GM19395 (cell line): ENCODE data around the gene SEMA3A.
A peak's percentile ranks its signal among the peaks of the same experiment; 100 is the strongest.

ENCODE experiments used
- ATAC-seq: cut with Tn5 transposase; IDR thresholded peaks from one replicate; pipeline ENCODE4 v1.9.1; 2021; ENCODE audit warnings: mild to moderate bottlenecking, moderate library complexity; ENCODE audit not compliant: unreplicated experiment

Gene SEMA3A

GRCh38 chr7:84022684-84023308 is 171.8 kb downstream of the SEMA3A start:
- ATAC-seq, result no peak

DNA sequence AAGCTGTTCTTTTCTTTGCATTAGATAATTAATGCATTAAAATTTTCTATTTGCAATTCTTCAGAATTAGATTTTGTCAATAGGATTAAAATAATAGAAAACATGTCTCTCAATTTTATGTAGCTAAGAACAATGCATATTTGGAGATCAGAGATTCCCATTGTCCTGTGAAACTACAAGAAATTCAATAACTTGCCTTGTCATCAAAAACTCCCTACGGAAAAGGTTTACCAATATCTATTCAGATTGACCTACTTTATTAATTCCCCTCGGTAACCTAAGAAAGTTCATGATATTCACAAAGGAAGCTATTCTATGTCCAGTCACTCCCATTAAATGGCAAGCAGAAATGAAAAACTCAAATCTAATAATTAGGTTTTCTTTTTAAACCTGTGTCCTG is 172.6 kb downstream of the SEMA3A start:
- no peak for ATAC-seq

DNA sequence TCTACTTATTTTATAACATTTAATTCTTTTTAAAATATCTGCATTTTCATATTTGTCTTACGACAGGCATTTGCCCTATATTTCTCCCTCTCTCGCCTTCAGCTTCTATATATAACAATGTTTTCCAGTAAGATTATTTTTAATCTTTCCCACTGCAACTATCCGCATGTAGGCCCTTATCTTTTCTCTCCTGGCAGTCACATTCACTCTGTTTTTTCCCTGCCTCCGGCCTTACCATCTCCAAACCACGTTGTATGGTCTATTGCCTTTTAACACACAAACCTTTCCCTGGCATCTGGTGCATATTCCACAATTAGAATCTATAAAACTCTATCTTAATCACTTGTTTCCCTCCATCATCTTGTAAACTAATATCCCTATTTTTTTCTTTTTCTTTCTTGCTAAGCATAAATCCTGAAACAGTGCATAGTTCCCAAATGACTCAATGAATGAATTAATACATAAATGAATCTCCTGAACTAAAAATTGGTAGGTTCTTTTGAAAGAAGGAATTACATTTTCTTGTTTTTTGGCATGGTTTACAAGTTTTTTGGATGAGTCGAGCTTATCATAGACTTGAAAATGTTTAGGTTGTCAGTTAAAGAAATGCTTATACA is 173.2 kb downstream of the SEMA3A start:
- ATAC-seq, result no peak

- no peak for ATAC-seq
Measured at GRCh38 chr7:84017651-84018050, 176.9 kb downstream of the SEMA3A start.

- no peak for ATAC-seq
Measured at GRCh38 chr7:84013616-84014240, 180.9 kb downstream of the SEMA3A start.

DNA sequence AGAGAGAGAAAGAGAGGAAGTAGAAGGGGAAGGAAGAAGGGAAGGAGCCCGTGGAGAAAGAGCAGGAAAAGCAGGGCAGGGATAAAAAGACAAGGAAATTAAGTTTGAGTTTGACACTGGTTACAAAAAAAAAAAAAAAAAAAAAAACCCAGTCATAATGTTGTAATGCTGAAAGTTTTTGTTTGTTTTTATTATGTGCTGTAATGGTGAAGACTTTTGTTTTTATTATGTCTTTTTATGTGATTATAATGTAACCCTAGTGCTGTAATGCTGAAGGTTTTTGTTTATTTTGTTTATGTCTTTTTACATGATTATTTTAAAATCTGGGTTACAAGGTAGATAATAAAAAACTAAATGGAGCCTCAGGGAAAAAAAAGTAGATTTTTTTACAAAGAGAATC is 184.8 kb downstream of the SEMA3A start:
- no peak for ATAC-seq

GRCh38 chr7:84009051-84009450 is 185.5 kb downstream of the SEMA3A start:
- ATAC-seq, result no peak

DNA sequence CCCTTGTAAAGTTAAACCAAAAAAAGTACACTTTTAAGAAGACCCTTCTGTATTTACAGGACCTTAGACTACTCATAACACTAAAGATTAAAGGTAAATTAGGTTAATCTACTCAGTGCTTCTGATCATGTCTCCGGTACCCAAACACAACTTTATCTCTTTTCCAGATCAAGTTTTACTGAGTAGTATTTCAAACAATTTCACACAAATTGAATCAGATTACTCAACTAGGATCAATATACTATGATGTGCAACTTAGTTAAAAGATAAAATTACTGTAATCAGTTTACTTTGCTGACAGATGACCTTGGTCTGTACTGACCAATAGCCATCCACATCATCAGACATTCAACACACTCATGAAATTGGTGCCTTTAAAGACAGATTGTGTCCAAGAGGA is 191.4 kb downstream of the SEMA3A start:
- ATAC-seq, result no peak

DNA sequence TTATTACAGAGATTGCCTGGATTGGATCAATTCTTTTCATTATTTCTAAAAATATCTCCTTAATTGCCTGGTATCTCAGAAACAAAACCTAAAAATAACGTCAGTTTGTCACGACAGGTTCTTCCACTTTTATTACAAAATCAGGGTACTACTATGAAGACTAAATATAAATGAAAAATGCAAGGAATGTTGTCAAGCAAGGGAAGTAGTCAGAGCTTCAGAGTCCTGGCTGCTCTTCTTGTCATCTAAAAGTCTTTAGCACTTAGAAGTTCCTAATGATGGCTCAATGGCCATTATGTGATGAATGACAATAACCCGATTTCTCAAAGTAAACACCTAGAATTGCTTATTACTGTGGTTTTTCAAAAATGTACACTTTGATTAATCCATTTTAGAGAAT is 192.2 kb downstream of the SEMA3A start:
- no peak for ATAC-seq

DNA sequence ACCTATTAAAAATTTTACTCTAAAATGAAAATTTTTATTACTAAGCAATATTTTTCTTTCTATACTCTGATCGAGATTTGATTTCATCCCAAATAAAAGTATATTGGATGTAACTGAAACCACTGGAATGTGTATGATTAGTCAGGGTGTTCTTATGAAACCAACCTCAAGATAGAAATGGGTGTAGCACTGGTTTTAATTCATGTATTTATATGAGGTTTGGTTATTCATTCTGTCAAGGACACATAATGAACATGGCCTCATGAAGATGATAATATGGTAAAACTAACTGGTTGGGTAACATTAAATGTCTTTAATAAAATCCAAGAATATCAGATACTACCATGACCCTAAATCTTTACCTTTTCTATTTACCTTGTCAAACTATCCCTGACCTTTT is 197.7 kb downstream of the SEMA3A start:
- no peak for ATAC-seq

DNA sequence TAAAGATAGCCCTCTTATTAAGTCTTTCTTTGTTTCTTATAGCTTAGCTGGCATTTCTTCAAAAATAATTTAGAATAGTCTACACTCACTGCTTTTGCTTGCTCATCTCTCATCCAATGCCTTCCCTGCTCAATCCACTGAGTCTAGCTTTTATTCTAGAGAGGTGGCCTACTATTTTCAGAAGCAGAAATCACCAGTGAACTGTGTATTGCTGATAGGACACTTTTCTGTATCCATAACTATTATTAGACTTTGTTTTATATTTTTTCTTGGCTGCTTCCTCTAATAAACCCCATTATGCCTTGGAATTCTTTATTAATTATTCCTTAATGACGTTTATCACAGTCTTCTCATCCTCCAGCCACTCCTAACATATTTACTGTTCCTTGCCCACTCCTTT is 206.8 kb downstream of the SEMA3A start:
- ATAC-seq, result no peak

- ATAC-seq, result no peak
Measured at GRCh38 chr7:83985821-83986220, 208.8 kb downstream of the SEMA3A start.

GRCh38 chr7:83984591-83984990 is 210.0 kb downstream of the SEMA3A start:
- no peak for ATAC-seq

GRCh38 chr7:83984076-83984475 is 210.5 kb downstream of the SEMA3A start:
- no peak for ATAC-seq

GRCh38 chr7:83983606-83984005 is 211.0 kb downstream of the SEMA3A start:
- no peak for ATAC-seq

DNA sequence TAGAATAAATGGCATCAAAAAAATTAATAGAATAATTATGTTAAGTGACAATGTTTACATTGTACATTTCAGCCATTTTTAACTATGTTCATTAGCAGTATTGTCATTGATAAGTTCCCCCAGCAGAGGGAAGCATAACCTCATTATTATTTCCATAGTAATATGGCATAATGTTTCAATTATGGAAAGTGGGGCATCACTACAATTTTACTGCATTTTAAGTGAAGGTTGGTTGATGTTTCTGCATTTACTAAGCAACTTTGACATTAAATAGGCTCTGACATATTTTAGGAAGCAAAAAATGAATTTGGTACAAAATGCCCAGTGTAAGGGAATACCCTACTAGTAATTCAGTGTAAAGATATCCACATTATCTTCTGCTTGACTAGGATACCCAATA is 218.3 kb downstream of the SEMA3A start:
- ATAC-seq, result peak; percentile 94

DNA sequence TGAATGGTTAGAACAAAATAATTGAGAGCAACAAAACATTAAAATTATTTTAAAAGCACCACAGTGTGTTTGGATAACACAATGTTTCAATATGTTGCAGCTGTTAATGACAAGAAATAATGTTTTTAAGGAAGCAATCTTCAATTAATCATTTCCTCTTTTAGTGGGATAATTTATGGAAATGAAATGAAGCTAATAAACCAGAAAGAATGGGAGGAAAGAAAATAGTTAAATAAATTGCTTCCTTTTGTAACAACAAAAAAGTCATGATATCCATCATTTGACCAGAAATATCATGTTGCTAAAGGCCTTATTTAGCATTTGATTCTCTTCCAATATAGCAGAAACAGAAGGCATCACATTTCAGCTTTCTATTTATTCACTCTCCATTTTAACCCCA is 224.5 kb downstream of the SEMA3A start:
- no peak for ATAC-seq

DNA sequence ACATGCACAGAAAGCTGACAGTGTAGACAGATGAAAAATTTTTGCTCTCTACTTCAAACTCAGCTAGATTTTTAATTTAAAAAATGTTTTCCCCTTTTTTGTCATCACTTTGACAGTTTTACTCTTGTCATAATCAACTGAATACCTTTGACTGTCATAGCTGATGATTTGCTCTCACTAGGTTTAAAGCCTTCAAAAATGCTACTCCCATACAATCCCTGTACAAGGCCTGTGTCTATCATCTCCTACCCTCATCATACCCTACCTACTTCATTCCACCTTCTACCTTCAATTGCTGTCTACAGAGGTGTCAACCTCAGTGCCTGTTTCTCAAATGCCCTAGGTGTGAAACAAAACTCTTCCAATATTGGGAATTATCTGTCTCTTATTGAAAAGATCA is 230.3 kb downstream of the SEMA3A start:
- no peak for ATAC-seq

GRCh38 chr7:83957333-83957732 is 237.3 kb downstream of the SEMA3A start:
- ATAC-seq, result no peak

DNA sequence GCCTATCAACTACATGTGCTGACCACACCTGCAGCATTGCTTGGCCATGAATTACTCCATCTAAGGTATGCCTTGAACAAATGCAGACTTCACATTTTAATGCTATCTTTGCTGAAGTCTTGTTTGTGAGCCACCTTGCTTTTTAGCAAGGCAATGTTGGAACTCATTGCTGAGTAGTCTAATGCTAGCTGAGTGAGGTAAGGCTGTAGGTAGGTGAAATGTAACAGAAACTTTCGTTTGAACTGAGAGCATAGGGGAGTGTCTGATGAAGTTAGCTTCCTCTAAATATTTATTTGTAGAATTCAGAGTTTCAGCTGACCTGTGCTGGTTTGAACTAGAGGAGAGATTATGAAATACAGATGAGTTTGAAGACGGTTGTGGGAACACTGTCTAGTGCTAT is 238.5 kb downstream of the SEMA3A start:
- no peak for ATAC-seq

- no peak for ATAC-seq
Measured at GRCh38 chr7:83952236-83952635, 242.4 kb downstream of the SEMA3A start.

DNA sequence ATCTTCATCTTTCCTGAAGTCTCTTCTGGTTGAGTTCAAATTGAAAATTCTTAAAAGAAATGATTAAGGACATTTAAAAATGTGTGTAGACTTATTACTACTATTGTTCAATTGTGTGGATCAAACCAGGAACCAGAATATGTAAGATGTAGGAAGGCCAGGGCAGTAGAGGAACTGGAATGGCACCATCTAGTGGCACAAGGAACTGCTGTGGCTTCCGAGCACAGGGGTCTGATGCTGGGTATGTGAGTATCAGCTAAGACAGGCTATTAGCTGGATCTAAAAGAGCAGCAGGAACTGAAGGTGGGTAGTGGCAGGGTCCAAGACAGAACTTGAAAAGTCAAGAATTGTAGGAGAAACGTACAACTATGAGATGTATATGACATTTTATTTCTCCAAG is 247.3 kb downstream of the SEMA3A start:
- ATAC-seq, result peak; percentile 79

DNA sequence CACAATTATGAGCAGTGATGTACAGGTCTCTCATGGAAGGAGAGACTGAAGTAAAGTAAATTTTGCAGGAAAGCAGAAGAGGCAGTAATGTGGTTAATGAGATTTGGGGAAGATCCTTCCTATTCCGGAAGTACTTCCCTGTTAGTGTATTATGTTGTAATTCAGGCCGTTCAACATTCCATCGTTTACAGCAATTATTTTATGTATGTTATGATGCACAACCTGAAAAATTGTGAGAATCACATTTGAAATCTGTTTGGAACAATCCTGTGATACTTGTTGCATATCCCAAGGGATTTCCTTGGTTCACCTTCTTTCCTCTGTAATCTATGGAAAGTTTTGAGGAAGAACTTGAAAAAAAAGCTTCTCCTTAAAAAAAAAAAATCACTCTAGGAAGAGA is 247.8 kb downstream of the SEMA3A start:
- ATAC-seq, result no peak
